ENCODE data around the gene FOXN3.

FOXN3 gene

GRCh38 chr14:89391123-89391522 is 25.9 kb downstream of the FOXN3 start:
- Histone ChIP-seq H3K79me2 (ENCODE audit: insufficient read depth, low read length) (peaks cover 99% of the 10 kb centered on the region), H4K20me1 (ENCODE audit: insufficient read depth, low read length, poor library complexity, severe bottlenecking) (peaks cover 58% of the 10 kb centered on the region), H3K4me1 (ENCODE audit: insufficient read depth, low read length, poor library complexity, severe bottlenecking) (peaks cover 22% of the 10 kb centered on the region), H3K27me3 (ENCODE audit: insufficient read depth, low read length, poor library complexity, severe bottlenecking) (no peaks in the 10 kb centered on the region), H3K9me2 (replicated peaks; ENCODE audit: low read depth, low read length) (no peaks in the 10 kb centered on the region), H3K9me3 (ENCODE audit: insufficient read depth, low read depth, low read length) (no peaks in the 10 kb centered on the region), H3K9ac (ENCODE audit: low read depth, low read length, poor library complexity, severe bottlenecking) (no peak overlapping the region), H3K4me3 (ENCODE audit: low read length, poor library complexity, severe bottlenecking) (no peak overlapping the region), H3K36me3 (ENCODE audit: insufficient read depth, low read length) (no peaks in the 10 kb centered on the region; the same call in 1 of the 2 replicates), H2AFZ (ENCODE audit: low read length) (no peak overlapping the region), H3K4me2 (ENCODE audit: low read depth, low read length, poor library complexity, severe bottlenecking) (no peak overlapping the region), H3F3A (ENCODE audit: low read depth) (no peaks in the 10 kb centered on the region)
- no peak for TF ChIP-seq CTCF (conservative IDR thresholded peaks at IDR 0.05; ENCODE audit: low read length)
- no peak for TF ChIP-seq EZH2phosphoT487 (IDR thresholded peaks at IDR 0.05; ENCODE audit: borderline replicate concordance)

GRCh38 chr14:89388853-89389252 is 28.2 kb downstream of the FOXN3 start:
- no peak overlapping the region for H3K9ac ChIP-seq (ENCODE audit: low read depth, low read length, poor library complexity, severe bottlenecking)

GRCh38 chr14:89387922-89388685 is 28.9 kb downstream of the FOXN3 start:
- no peak overlapping the region for H3K4me2 ChIP-seq (ENCODE audit: low read depth, low read length, poor library complexity, severe bottlenecking)
- no peaks in the 10 kb centered on the region for H3K9me3 ChIP-seq (ENCODE audit: insufficient read depth, low read depth, low read length)
- H3K79me2 ChIP-seq (ENCODE audit: insufficient read depth, low read length), result peaks cover 97% of the 10 kb centered on the region
- H3K4me3 ChIP-seq (ENCODE audit: low read length, poor library complexity, severe bottlenecking), result no peak overlapping the region
- H3K36me3 ChIP-seq (ENCODE audit: insufficient read depth, low read length), result peaks cover 9% of the 10 kb centered on the region; the same call in 1 of the 2 replicates
- no peak for TF ChIP-seq EZH2phosphoT487 (IDR thresholded peaks at IDR 0.05; ENCODE audit: borderline replicate concordance)
- no peak for TF ChIP-seq CTCF (conservative IDR thresholded peaks at IDR 0.05; ENCODE audit: low read length)
- H3K27me3 ChIP-seq (ENCODE audit: insufficient read depth, low read length, poor library complexity, severe bottlenecking), result no peaks in the 10 kb centered on the region
- no peak overlapping the region for H3K9ac ChIP-seq (ENCODE audit: low read depth, low read length, poor library complexity, severe bottlenecking)
- H4K20me1 ChIP-seq (ENCODE audit: insufficient read depth, low read length, poor library complexity, severe bottlenecking), result peaks cover 59% of the 10 kb centered on the region
- H3F3A ChIP-seq (ENCODE audit: low read depth), result no peaks in the 10 kb centered on the region
- no peak overlapping the region for H2AFZ ChIP-seq (ENCODE audit: low read length)
- peaks cover 31% of the 10 kb centered on the region for H3K4me1 ChIP-seq (ENCODE audit: insufficient read depth, low read length, poor library complexity, severe bottlenecking)
- no peaks in the 10 kb centered on the region for H3K9me2 ChIP-seq (replicated peaks; ENCODE audit: low read depth, low read length)

More at GRCh38 chr14:89388853-89389252, 28.2 kb downstream of the FOXN3 start:
- Histone ChIP-seq H3K27me3 (ENCODE audit: insufficient read depth, low read length, poor library complexity, severe bottlenecking) (no peaks in the 10 kb centered on the region), H3K4me1 (ENCODE audit: insufficient read depth, low read length, poor library complexity, severe bottlenecking) (peaks cover 36% of the 10 kb centered on the region), H3K4me2 (ENCODE audit: low read depth, low read length, poor library complexity, severe bottlenecking) (no peak overlapping the region), H3K9me3 (ENCODE audit: insufficient read depth, low read depth, low read length) (no peaks in the 10 kb centered on the region), H3K9me2 (replicated peaks; ENCODE audit: low read depth, low read length) (no peaks in the 10 kb centered on the region), H3K4me3 (ENCODE audit: low read length, poor library complexity, severe bottlenecking) (no peak overlapping the region), H4K20me1 (ENCODE audit: insufficient read depth, low read length, poor library complexity, severe bottlenecking) (peaks cover 58% of the 10 kb centered on the region), H2AFZ (ENCODE audit: low read length) (no peak overlapping the region), H3K36me3 (ENCODE audit: insufficient read depth, low read length) (peaks cover 4% of the 10 kb centered on the region; the same call in 1 of the 2 replicates), H3F3A (ENCODE audit: low read depth) (no peaks in the 10 kb centered on the region), H3K79me2 (ENCODE audit: insufficient read depth, low read length) (peaks cover 97% of the 10 kb centered on the region)
- no peak for TF ChIP-seq CTCF (conservative IDR thresholded peaks at IDR 0.05; ENCODE audit: low read length)
- TF ChIP-seq EZH2phosphoT487 (IDR thresholded peaks at IDR 0.05; ENCODE audit: borderline replicate concordance), result no peak
